EL (cell line): Measurements from ENCODE around the gene TEX30.
A peak's percentile ranks its signal among the peaks of the same experiment; 100 is the strongest.
"Not testable (repeated sequence)": the region's sequence is repeated elsewhere in the genome, so short reads cannot be mapped to it uniquely, and the experiment has no call there.

ENCODE experiments used
- DNase-seq: peaks from one replicate; pipeline ENCODE4 v3.0.0-alpha.2; 2016

Gene TEX30

DNA sequence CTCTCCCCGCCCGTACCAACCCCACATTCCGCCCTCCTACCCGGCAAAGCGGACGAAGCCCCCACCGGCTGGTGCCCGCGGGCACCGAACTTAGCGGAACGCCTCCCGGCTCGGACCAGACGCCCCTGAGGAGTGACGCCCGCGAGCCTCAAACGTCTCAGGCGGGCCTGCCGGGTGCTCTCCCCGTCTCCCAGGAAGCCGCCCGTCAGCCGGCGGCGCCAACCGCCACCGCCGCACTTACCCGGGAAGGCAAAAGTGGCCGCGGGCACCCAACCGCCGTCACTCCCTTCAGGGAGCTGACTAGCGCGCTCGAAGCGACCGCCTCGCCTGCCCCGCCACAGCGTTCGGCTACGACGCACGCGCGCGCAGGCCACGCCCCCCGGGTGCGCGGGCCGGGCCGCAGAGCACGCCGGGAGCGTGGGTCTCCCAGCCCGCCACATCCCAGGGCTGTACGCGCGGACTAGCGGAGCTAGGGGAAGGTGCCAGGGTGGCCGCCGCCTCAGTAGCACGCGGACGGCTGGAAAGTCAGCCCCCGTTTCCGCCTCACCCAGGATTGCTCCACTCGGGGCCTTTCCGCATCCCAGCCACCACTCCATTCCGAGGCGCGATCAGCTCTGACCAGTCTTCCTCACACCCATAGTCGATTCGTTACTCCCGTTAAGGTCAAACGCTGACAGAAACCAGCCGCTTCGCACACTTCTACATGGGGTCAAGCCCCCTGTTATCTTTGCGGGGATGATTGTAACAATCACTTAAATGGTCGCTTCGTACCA, at the start of gene TEX30:
Gene TEX30, minus strand, starts transcription at position 346 of the 773 bp plus-strand sequence. CDS start 3,760 bp downstream, outside the sequence.
- DNase-seq, result peak; percentile 87

- DNase-seq, result peak; percentile 62
These were observed 44.3 kb upstream of the TEX30 start for GRCh38 chr13:102817907-102818306.

GRCh38 chr13:102817241-102817640, 43.7 kb upstream of the TEX30 start:
- DNase-seq, result no peak

GRCh38 chr13:102816708-102817107, 43.1 kb upstream of the TEX30 start:
- DNase-seq, result no peak

DNA sequence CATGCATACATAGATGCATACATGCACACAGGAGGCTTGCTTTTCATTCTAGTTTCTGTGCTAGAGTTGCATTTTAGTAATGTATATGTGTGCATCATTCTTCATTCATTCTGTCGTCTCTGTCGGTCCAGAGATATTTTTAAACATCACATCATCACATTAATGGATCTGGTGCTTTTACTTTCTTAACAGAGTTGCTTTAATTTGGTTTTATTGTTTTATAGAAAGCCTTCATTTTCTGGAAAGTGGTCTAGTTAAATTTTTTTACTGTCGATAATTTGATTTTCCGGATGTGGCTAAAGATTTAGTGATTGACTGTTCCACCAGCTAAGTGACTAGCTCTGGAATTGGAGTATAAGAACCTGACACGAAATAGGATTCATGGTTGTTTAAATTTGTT, 42.2 kb upstream of the TEX30 start:
- DNase-seq, result no peak

- no peak for DNase-seq
These were observed 41.2 kb upstream of the TEX30 start for GRCh38 chr13:102814793-102815192.

DNA sequence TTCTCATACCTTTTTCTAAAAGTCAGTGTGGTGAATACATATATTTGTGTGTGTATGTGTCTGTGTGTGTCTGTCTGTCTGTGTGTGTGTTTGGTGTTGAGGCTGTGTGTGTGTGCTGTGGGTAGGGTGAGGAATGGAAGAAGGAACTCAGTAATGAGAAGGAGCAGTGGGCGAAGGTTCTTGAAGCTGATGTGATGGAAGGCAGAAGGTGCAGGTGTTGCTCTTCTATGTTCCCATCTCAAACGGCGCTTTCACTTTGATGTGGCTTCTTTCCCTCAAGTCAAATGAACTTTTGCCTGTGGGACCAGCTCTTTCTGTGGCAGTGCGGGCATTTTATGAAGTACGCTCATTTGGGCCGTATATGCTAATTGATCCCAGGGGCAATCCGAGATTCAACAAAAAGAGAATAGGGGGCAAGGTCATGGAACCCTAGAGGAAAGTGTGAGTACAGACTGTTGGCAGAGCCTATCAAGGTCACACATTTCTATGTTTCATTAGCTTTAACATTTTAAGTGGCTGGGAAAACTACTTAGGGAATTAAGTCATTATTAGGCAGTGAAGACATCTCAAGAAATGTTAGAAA, 40.5 kb upstream of the TEX30 start:
- no peak for DNase-seq

DNA sequence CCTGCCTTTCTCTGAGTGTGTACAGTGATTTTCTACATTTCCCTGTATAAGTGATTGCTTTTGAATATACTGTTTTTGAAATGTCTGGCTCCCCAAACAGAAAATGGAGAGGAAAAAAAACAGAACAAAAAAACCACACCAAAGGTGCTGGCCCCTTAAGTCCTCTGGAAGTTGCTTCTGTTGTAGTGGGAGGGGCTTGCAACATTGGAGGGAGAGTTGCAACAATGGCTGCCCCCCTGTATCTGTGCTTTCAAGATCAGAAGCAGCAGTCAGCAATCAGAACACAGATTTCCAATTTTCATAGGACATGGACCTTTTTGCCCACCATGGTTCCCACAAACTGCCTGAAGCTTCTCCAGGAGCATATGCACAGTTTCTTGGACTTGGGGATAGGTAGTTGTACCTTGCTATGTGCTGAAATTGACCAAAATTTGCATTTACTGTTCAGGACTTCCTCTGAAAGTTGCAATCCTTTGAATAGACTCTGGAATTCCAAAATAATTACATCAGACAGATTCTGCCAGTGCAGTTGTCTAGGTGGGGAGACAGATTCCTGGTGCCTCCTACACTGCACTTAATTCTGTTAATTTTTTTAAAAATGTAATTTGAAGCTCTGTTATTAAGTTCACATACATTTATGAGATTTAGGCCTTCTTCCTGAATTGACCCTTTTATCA, 39.2 kb upstream of the TEX30 start:
- DNase-seq, result peak; percentile 43

- DNase-seq, result no peak
These were observed 34.1 kb upstream of the TEX30 start for GRCh38 chr13:102807699-102808098.

DNA sequence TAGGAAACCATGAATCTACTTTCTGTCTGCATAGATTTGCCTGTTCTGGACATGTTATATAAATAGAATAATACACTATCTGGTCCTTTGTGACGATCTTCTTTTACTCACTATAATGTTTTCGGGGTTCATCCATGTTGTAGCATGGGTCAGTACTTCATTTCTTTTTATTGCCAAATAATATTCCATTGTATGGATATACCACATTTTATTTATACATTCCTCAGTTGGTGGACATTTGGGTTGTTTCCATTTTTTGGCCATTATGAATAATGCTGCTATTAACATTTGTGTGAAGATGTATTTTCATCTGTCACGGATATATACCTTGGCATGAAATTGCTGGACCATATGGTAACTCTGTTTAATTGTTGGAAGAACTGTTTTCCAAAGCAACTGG, 32.1 kb upstream of the TEX30 start:
- no peak for DNase-seq

- DNase-seq, result peak; percentile 81
These were observed 26.8 kb upstream of the TEX30 start for GRCh38 chr13:102800145-102801041.

- DNase-seq, result no peak
These were observed 26.0 kb upstream of the TEX30 start for GRCh38 chr13:102799426-102800144.

DNA sequence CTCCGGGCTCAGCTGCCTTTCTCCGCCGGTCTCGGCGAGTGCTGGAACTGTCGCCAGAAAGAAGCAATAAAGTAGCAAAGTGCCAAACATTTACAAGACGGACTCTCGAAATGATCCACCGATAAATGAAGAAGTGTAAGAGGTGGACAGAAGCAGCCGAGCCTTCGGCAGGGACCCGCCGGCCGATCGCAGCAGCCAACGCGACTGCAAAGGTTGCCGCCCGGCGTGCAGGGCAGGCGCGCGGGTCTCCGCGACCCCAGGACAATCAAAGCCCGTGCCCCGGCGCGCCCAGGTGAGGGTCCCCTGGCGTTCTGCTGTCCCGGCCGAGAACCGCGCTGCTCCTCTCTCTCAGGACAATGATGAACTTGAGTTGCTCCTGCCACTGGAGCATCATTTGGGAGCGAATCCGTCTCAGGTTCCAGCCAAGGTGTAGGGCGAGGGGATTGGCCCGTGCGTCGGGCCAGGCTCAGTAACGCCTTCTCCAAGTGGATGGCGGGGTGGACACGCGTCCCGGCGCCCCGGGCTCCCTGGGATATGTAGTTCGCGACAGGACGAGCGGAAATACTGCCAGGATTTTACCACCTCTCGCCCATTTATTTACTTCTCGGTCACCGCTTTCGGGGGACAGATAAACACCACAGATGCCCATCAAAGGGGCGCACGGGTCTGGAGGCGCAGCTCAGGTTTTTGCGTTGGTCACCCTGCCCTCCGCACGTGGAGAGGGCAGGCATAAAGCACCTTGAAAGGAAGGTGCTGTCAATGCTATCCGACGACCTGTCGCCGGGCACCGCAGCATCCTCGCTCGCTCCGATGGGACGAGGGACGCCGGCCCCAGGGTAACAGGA, 25.2 kb upstream of the TEX30 start, which contains the start of the genes BIVM and POGLUT2:
Gene BIVM, plus strand, starts transcription at position 539 of the 845 bp plus-strand sequence. CDS start 8,149 bp downstream, outside the sequence.
Gene POGLUT2, minus strand, starts transcription at position 396 of the 845 bp plus-strand sequence. Its CDS starts 306 bp downstream, at position 90.
- peak; percentile 92 for DNase-seq

DNA sequence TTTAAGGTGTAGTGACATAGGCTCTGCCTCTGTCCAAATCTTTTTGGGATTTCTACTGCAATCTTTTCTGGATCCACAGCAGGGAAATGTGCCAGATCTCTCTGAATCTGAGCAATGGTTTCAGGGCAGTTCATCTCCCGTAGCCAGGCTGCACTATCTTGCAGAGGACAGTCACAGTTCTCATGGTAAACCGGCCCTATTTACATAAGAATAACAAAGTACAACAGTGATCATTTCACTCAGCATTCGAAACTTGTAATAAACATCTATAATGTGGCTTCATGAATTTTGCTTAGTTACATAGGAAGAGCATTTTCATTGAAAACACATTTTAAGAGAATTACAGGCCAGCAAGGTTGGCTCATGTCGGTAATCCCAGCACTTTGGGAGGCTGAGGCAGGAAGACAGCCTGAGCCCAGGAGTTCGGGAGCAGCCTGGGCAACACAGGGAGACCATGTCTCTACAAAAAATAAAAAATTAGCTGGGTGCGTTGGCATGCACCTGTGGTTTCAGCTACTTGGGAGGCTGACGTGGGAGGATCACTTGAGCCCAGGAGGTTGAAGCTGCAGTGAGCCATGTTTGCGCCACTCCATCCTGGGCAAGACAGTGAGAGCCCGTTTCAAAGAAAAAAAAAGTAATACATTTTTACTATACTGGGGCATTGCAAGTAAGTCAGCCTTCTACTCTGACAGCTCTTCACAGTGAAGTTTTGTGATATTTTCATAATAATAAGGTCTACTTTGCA, 20.2 kb upstream of the TEX30 start:
- DNase-seq, result no peak

- peak; percentile 17 for DNase-seq
These were observed 18.8 kb upstream of the TEX30 start for GRCh38 chr13:102792396-102792795.

DNA sequence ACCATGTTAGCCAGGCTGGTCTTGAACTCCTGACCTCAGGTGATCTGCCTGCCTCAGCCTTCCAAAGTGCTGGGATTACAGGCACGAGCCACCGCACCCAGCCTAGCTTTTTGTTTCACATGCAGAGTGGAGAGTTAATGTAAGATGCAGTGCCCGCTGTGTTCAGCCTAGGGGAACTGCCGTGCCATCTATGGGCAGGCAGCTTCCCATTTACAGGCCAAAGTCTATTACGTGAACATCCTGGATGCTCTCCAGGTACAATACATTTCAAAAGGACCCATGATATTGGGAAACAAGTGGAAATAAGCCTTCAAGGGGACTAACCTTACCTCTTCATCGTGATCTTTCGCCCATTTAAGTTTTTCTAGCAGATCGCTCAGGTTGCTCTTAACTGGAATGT, 15.1 kb upstream of the TEX30 start:
- no peak for DNase-seq

- no peak for DNase-seq
These were observed 10.9 kb upstream of the TEX30 start for GRCh38 chr13:102784483-102784882.

GRCh38 chr13:102781591-102781990, 8.0 kb upstream of the TEX30 start:
- no peak for DNase-seq

DNA sequence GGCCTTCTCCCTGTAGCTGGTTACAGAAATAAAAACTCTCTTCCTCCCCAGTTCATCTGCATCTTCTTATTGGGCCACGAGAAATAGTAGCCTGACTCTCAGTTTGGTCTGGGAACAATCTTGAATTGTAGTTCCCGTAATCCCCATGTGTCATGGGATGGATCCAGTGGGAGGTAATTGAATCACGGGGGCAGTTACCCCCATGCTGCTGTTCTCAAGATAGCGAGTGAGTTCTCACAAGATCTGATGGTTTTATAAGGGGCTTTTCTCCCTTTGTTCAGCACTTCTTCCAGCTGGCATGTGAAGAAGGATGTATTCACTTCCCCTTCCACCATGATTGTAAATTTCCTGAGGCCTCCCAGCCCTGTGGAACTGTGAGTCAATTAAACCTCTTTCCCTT, 7.1 kb upstream of the TEX30 start:
- DNase-seq, result not testable (repeated sequence)
